ENCODE results near the gene PIK3AP1. TPM values are rescaled to one million over a fixed set of nuclear protein-coding genes. Genes with fewer than 3 reads are reported as not detected.
"Not testable (repeated sequence)": the region's sequence is repeated elsewhere in the genome, so short reads cannot be mapped to it uniquely, and the experiment has no call there.

Gene PIK3AP1
- total RNA-seq (2014; rRNA removed; shearing (Covaris generic)): 0.13 and 0.32 TPM in 2 replicates
- polyA plus RNA-seq (2015; cell fraction: cytosol; rRNA removed): 0.21 and 1.6 TPM in 2 replicates
- polyA plus RNA-seq (2015; cell fraction: nucleus; rRNA removed): not detected in 2 replicates

DNA sequence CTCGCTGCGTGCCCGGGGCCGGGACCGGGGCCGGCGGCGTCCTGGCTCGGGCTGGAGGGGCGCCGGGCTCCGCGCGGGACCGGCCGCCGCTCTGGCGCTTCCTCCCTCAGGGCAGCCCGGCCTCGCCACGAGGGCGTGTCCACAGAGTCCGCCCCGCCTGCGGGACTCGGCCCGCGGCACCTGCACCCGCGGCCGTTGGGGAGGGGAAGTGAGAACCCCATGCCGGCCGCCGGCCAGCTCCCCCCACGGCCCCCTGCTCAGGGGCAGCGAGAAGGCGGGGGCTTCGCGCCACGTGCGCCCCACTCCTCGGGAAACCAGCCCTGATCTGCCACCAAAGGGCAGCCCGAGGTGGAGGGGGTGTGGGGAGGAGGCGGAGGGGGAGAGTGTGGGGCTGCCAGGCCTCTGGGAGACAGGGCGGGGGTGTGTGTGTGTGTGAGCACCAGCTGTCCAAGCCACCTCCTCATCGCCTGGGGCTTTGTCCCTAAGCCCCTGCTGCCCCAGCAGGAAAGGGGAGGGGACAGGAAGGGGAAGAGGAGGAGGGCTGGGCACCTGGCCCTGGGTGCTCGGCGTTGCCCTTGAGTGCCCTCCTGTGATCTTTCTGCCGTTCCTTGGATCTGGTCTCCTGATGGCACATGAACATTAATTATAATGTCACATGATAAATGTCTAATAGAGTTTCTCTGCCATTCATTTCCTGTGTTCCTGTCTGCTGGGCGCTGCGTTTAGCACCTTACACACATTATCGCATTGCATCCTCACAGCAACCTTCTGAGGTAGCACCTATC lies at the start of gene PIK3AP1:
Gene PIK3AP1 (minus strand): TSS at position 93 of the 785 bp plus-strand sequence. CDS start 120 bp downstream, outside the sequence.
- in situ Hi-C loops (cut with HindIII; ENCODE audit: low pct_unique_long_range_greater_than_20kb, low sequenced_read_pairs): no loop called here
- no peak for DNase-seq (ENCODE audit: low read depth, low spot score)

GRCh38 chr10:96768136-96768535 lies 47.8 kb upstream of the PIK3AP1 start:
- no peak for DNase-seq (ENCODE audit: low read depth, low spot score)
- in situ Hi-C loops (cut with HindIII; ENCODE audit: low pct_unique_long_range_greater_than_20kb, low sequenced_read_pairs): no loop called here

- in situ Hi-C loops (cut with HindIII; ENCODE audit: low pct_unique_long_range_greater_than_20kb, low sequenced_read_pairs): no loop called here
- DNase-seq (ENCODE audit: low read depth, low spot score): no peak
Observed at GRCh38 chr10:96767611-96768010, 47.3 kb upstream of the PIK3AP1 start.

- peak; percentile 61 for DNase-seq (ENCODE audit: low read depth, low spot score)
- in situ Hi-C loops (cut with HindIII; ENCODE audit: low pct_unique_long_range_greater_than_20kb, low sequenced_read_pairs): no loop called here
Observed at GRCh38 chr10:96765406-96766240, 45.3 kb upstream of the PIK3AP1 start.

DNA sequence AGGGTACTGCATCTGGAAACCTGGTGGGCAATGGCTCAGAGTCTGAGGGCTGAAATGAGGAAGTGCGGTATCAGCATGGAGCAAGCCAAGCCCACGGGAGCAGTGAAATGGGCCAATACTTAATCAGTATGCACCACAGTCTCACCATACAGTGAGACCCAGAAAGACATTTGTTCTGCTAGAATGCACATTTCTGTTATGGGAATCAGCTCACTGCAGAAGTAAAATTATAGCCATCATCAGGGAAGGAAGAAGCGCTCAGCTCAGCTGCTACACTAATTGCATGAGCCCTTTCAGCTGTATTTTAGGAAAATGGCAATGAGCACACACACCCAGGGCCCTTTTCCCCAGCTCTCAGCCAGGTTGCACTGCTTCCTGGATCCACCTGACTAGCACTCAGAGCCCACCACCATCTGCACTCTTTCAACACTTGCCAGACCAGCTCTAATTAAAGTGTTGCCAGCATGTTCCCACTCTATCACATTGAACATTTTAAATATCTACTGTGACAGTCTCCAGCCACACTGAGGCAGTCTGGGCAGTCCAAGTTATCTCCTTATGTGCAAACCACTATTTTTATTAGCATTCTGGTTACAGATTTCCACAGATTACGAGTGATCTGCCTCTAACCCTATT lies 44.2 kb upstream of the PIK3AP1 start:
- no peak for DNase-seq (ENCODE audit: low read depth, low spot score)
- in situ Hi-C loops (cut with HindIII; ENCODE audit: low pct_unique_long_range_greater_than_20kb, low sequenced_read_pairs): no loop called here

GRCh38 chr10:96758423-96758822 lies 38.1 kb upstream of the PIK3AP1 start:
- in situ Hi-C loops (cut with HindIII; ENCODE audit: low pct_unique_long_range_greater_than_20kb, low sequenced_read_pairs): no loop called here
- DNase-seq (ENCODE audit: low read depth, low spot score): no peak

DNA sequence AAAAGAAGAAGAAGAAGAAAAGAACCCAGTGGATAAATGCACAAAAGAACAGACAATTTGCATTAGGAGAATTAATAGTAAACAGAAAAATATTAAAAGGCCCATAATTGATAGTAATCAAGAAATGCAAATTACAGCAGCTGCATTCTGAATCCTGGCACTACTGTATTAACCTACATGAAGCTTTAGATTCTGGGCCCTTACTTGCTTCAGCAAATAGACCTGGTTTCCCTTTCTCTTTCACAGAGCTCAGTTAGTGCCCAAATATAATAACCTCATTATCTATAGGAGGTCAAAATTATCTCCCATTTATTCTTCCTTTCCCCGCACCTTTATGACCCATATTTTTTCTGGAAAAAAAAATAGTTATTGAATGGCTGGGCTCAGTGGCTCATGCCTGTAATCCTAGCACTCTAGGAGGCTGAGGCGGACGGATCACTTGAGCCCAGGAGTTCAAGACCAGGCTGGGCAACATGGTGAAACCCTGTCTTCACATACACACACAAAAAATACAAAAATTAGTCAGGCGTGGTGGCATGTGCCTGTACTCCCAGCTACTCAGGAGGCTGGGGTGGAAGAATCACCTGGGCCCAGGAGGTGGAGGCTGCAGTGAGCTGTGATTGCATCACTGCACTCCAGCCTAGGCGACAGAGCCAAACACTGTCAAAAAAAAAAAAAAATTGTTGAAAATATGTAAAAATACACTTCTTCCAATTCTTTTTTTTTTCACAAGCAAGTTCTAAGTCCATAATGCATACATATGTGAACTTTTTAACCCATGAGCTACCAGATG lies 36.0 kb upstream of the PIK3AP1 start:
- no peak for DNase-seq (ENCODE audit: low read depth, low spot score)
- in situ Hi-C loops (cut with HindIII; ENCODE audit: low pct_unique_long_range_greater_than_20kb, low sequenced_read_pairs): no loop called here

DNA sequence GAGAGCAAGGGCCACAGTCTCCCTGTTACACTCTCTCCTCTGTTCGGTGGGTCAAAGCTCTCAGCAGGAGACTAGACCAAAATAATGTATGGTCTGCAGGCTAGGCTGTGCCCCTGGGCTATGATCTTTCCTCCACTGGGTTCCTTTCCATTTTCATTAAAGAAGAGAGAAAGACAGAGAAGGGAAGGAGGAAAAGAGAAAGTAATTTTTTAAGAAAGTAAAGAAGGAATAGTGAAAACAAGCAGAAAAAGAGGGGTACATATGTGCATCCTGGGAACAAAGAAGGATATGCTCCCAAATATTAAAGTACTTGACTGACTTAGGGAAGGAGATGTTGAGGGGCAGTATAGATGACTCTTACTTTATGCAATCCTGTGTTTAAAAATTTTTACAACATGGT lies 33.6 kb upstream of the PIK3AP1 start:
- in situ Hi-C loops (cut with HindIII; ENCODE audit: low pct_unique_long_range_greater_than_20kb, low sequenced_read_pairs): no loop called here
- DNase-seq (ENCODE audit: low read depth, low spot score): no peak

GRCh38 chr10:96752375-96752774 lies 32.1 kb upstream of the PIK3AP1 start:
- in situ Hi-C loops (cut with HindIII; ENCODE audit: low pct_unique_long_range_greater_than_20kb, low sequenced_read_pairs): no loop called here
- no peak for DNase-seq (ENCODE audit: low read depth, low spot score)

GRCh38 chr10:96750316-96750715 lies 30.0 kb upstream of the PIK3AP1 start:
- in situ Hi-C loops (cut with HindIII; ENCODE audit: low pct_unique_long_range_greater_than_20kb, low sequenced_read_pairs); DNase-seq (ENCODE audit: low read depth, low spot score): not testable (repeated sequence)

GRCh38 chr10:96747734-96748550 lies 27.6 kb upstream of the PIK3AP1 start:
- in situ Hi-C loops (cut with HindIII; ENCODE audit: low pct_unique_long_range_greater_than_20kb, low sequenced_read_pairs): no loop called here
- DNase-seq (ENCODE audit: low read depth, low spot score): peak; percentile 43

DNA sequence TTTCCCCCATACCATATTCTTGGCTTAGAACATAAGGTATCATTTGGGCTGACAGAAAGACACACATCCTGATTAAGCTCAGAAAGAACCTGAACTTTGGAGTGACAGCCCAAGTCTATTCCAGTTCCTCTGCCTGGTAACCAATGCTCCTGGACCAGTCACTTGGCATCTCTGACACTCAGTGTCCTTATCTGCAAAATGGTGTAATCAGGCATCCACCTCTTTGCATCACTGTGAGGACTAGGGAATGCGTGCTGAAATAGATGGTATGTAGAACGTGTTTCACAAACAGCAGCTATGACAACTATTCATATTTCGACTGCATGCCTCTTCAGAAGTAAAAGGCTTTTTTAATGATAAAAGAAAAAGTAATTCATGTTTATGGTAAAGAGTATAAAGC lies 26.2 kb upstream of the PIK3AP1 start:
- in situ Hi-C loops (cut with HindIII; ENCODE audit: low pct_unique_long_range_greater_than_20kb, low sequenced_read_pairs): no loop called here
- no peak for DNase-seq (ENCODE audit: low read depth, low spot score)

- in situ Hi-C loops (cut with HindIII; ENCODE audit: low pct_unique_long_range_greater_than_20kb, low sequenced_read_pairs): no loop called here
- no peak for DNase-seq (ENCODE audit: low read depth, low spot score)
Observed at GRCh38 chr10:96745950-96746349, 25.6 kb upstream of the PIK3AP1 start.

DNA sequence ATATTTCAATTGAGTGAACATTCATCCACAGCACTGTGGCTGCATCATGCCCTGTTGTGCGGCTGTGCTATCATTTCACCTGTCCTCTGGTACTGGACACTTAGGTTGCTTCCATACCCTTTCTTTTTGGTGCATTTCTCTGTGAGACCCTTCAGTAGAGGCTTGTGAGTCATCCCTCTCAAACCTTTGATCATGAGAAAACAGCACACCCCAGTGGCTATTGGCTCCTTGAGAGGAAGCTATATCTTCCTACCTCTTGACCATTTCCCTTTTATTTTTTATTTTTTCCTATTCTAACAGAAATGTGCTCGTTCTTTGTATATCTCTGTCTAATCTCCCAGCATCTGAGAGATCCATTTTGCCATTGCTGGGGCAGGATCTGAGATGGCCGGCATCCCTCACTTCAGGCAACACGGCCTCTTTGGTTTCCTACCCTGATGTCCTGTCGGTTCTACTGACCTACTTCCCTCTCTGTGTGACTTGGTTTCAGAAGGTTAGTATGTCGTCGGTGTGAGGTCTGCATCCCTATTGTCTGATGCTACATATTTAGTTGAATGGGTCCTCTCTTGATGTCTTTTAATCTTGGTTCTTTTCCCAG lies 23.8 kb upstream of the PIK3AP1 start:
- DNase-seq (ENCODE audit: low read depth, low spot score): peak; percentile 38
- in situ Hi-C loops (cut with HindIII; ENCODE audit: low pct_unique_long_range_greater_than_20kb, low sequenced_read_pairs): no loop called here

DNA sequence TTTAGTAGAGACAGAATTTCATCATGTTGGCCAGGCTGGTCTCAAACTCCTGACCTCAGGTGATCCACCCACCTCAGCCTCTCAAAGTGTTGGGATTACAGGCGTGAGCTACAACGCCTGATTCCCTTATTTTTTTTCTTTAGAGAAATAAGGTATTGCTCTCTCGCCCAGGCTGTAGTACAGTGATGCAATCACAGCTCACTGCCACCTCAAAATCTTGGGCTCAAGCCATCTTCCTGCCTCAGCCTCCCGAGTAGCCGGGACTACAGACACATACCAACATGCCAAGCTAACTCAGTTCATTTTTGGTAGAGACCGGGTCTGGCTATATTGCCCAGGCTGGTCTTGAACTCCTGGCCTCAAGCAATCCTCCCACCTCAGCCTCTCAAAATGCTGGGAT lies 21.2 kb upstream of the PIK3AP1 start:
- in situ Hi-C loops (cut with HindIII; ENCODE audit: low pct_unique_long_range_greater_than_20kb, low sequenced_read_pairs); DNase-seq (ENCODE audit: low read depth, low spot score): not testable (repeated sequence)

- no peak for DNase-seq (ENCODE audit: low read depth, low spot score)
- in situ Hi-C loops (cut with HindIII; ENCODE audit: low pct_unique_long_range_greater_than_20kb, low sequenced_read_pairs): no loop called here
Observed at GRCh38 chr10:96740579-96741281, 20.4 kb upstream of the PIK3AP1 start.
